ENCODE data around the gene ARMCX6. TPM values are rescaled to one million over a fixed set of nuclear protein-coding genes. Genes with fewer than 3 reads are reported as not detected.
"Not testable (repeated sequence)": the region's sequence is repeated elsewhere in the genome, so short reads cannot be mapped to it uniquely, and the experiment has no call there.

Gene ARMCX6
- polyA plus RNA-seq (ENCODE audit: insufficient read length in 3 of 3), result 10 to 100 TPM; 84.9 to 90.1 (median 88.4) TPM

DNA sequence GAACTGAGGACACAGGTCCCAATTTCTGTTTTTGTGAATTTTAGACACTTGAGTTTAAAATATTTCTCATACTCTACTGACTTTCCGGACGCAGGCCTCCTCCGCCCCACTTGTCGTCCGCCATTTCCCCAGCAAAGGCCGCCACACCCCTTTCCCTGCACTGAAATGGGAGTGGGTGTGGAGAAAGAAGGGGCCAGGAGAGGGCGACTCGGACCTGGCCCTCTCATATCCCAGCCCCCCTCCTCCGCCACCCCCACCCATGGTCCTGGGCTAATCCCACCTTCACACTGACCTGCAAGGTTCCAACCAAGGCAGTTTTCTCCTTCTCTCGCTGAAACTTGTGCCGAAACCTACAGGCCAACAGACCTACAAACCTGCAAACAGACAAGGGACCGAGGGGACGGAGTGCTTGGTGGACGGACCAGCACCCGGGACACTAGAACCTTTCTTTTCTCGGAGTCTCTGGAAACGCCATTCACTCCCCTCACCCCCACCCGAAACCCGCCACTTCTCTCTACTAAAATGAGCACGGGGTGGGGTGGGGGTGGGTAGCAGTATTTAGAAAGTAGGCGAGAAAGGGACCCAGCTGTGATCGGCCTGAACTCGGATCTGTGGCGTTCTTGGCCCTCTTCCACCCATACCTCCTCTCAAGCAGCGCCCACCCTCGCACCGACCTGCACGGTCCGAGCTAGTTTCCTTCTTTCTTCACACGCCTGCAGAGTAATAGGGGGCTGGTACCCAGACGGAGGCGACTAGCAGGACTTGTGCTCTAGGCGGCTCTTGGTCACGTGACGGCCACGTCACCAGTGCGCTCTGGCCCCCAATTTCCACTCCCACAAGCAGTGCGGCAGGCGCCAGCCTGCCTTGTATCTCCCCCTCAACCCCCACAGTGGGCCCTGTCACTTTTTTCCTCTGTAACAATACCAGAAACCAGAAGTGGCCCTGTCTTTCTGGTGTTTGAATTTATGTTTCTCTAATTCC lies at the start of gene ARMCX6:
Gene ARMCX6 (minus strand): TSS at position 790 of the 981 bp plus-strand sequence. CDS start 1,380 bp downstream, outside the sequence.
- peak; percentile 48 to 60 (median 60) for DNase-seq (ENCODE audit: low read depth in 3 of 3, low spot score in 2 of 3)

GRCh38 chrX:101659601-101660063 lies 41.8 kb upstream of the ARMCX6 start, which contains the start of gene ARMCX2:
Gene ARMCX2, minus strand, starts transcription at chrX:101659850. Its CDS starts 2,262 bp downstream, at chrX:101657588.
- DNase-seq (ENCODE audit: low read depth in 3 of 3, low spot score in 2 of 3), result peak in 1 of 3 donors; percentile 25

DNA sequence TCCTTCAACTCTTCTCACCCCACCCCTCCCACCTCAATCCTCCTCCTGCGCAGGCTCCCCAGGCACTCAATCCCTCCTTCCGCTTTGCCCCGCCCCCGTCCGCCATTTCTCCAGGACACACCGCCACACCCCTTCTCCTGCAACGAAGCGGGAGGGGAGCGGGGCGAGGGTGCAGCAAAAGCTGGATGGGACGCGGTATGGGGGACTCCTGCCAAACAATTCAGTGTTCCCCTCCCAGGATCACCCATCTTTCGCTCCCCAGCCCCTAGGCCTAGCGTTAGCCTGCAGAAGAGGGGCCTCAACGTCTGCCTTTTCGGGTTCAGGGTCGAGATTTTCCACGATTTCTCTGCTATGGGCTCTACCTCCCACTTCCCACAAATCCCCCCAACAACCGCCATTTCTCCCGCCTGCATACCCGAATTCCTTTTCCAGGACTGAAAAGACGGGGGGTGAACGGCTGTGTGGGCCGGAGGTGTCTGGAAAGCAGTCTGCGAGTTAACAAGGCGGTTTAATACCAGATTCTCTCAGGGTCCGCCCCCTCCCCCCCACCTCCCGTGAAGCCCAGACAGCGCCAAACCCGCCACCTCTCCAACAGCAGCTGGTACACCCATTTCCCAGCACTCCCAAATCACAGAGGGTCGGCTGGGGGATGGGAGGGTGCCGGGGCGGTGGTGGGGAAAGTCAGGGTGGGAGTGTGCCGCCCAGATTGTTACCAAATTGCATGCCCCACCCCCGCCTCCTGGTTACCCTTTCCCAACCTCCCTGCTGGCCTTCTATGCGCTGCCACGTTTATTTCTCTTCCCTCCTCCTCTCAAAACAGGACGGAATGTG lies 41.1 kb upstream of the ARMCX6 start:
- peak in 1 of 3 donors; percentile 34 for DNase-seq (ENCODE audit: low read depth in 3 of 3, low spot score in 2 of 3)

DNA sequence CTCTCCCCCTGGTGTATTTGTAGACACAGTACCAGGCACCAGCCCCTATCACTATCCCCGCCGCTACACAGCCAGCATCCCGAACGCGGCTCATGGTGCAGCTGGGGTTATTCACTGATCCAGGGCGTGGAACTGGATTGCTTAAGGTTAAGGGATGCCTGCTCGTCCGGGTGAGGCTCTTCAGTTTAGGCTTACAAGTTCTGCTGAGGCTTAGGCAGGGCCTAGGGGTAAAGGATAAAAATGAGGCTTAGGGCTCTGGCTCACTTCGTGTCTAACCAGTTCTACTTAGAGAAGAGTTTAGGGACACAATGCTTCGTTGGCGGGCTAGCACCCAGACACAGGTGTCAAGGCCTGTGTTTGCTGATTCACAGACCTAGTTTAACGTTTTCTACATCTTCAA lies 39.7 kb upstream of the ARMCX6 start:
- DNase-seq (ENCODE audit: low read depth in 3 of 3, low spot score in 2 of 3), result no peak

- DNase-seq (ENCODE audit: low read depth in 3 of 3, low spot score in 2 of 3), result no peak
Measured at GRCh38 chrX:101656817-101657216, 39.0 kb upstream of the ARMCX6 start.

DNA sequence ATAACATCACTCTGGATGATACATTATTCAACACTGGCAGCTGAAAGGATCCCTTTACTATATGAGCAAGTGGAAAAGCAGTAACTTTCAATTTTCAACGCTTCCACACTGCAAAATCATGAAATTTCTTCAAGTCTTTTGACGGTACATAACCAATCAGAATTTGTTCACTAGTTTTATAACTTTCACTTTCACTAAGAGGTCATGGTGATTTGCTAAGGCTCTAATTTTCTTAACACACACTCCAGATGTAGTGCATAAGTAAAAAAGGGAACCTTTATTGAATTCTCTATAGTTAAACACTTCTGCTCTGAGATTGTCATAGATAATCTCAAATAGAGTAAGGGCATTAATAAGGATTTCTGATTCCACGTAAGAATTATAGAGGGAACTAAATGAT lies 37.7 kb upstream of the ARMCX6 start:
- DNase-seq (ENCODE audit: low read depth in 3 of 3, low spot score in 2 of 3), result no peak

GRCh38 chrX:101647716-101648115 lies 29.9 kb upstream of the ARMCX6 start:
- not testable (repeated sequence) for DNase-seq (ENCODE audit: low read depth in 3 of 3, low spot score in 2 of 3)

- DNase-seq (ENCODE audit: low read depth in 3 of 3, low spot score in 2 of 3), result no peak
Measured at GRCh38 chrX:101642093-101642492, 24.3 kb upstream of the ARMCX6 start.

- DNase-seq (ENCODE audit: low read depth in 3 of 3, low spot score in 2 of 3), result no peak
Measured at GRCh38 chrX:101639583-101639982, 21.8 kb upstream of the ARMCX6 start.

- DNase-seq (ENCODE audit: low read depth in 3 of 3, low spot score in 2 of 3), result peak in 2 of 3 donors; percentile 15 to 24
Measured at GRCh38 chrX:101619364-101619763, 1.6 kb upstream of the ARMCX6 start.

GRCh38 chrX:101605728-101606127 lies 12.1 kb downstream of the ARMCX6 start:
- no peak for DNase-seq (ENCODE audit: low read depth in 3 of 3, low spot score in 2 of 3)

- DNase-seq (ENCODE audit: low read depth in 3 of 3, low spot score in 2 of 3), result no peak
Measured at GRCh38 chrX:101605146-101605545, 12.7 kb downstream of the ARMCX6 start.

- no peak for DNase-seq (ENCODE audit: low read depth in 3 of 3, low spot score in 2 of 3)
Measured at GRCh38 chrX:101602077-101602476, 15.7 kb downstream of the ARMCX6 start.

DNA sequence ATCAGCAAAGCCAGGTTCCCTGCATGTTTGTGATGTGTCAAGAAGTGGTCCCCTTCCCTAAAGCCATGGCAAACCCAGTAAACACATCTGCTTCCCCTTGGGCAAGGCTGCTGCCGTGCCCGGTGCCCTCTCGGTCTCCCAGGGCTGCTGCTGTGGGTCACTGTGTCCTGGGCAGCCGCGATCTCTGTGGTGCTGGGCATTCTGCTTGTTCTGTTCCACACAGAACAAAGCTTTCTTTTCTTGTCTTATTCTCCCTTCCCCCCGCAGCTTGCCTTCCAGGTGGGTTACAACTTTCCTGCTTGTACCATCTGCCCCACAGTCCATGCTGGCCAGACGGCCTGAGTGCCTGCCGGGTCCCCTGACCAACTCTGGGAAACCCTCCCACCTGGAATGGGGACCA lies 18.2 kb downstream of the ARMCX6 start:
- not testable (repeated sequence) for DNase-seq (ENCODE audit: low read depth in 3 of 3, low spot score in 2 of 3)

DNA sequence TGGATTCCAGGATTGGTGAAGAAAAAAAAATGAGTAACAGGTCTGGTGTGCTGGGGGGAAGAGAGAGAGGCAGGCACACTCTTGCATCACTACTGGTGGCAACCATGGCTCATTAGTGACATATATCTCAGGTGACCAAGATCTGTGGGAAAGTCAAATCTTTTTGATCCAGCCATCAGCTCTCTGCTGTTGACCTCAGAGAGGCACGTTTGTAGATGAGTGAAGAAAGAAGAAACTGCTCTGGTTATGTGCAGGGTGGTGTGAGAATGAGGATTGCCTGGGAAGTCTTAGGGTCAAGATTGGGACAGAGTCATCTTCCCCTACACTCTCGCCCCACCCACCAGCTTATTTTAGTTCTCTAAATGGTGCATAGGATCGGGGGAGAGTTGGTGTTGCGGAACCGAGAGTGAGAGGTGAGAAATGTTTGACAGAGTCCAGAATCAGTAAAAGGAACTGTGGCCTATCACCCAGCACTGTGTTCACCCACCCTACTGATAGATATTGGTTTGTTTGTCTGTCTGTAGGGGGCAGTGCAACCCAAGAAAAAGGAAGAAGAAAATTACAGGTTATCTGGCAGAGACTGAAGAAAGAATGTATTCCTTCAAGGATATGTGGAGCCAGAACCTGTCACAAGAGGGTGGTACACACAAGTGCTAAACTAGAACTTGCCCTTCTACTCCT lies 21.9 kb downstream of the ARMCX6 start:
- DNase-seq (ENCODE audit: low read depth in 3 of 3, low spot score in 2 of 3), result peak; percentile 31 to 45 (median 39)

Other genes starting within 250 kb of the ARMCX6 start
- gene BTK, start 231.8 kb downstream of the ARMCX6 start, polyA plus RNA-seq (ENCODE audit: insufficient read length in 3 of 3), result 1 to 10 TPM; 1.5 to 2.4 (median 1.7) TPM
- gene RPL36A, start 227.0 kb downstream of the ARMCX6 start, polyA plus RNA-seq (ENCODE audit: insufficient read length in 3 of 3), result 1,000 to 10,000 TPM; 1,474 to 1,562 (median 1,481) TPM
- 10 to 100 TPM; 31.5 to 37.3 (median 32.8) TPM for gene GLA, start 210.1 kb downstream of the ARMCX6 start, polyA plus RNA-seq (ENCODE audit: insufficient read length in 3 of 3)
- 100 to 1,000 TPM; 157 to 169 (median 168) TPM for gene HNRNPH2, start 209.8 kb downstream of the ARMCX6 start, polyA plus RNA-seq (ENCODE audit: insufficient read length in 3 of 3)
- gene ARMCX4, start 132.5 kb downstream of the ARMCX6 start, polyA plus RNA-seq (ENCODE audit: insufficient read length in 3 of 3), result 10 to 100 TPM; 17.3 to 21.8 (median 17.8) TPM
- gene ARMCX1, start 67.5 kb downstream of the ARMCX6 start, polyA plus RNA-seq (ENCODE audit: insufficient read length in 3 of 3), result 10 to 100 TPM; 47.7 to 51.4 (median 50.5) TPM
- gene ARMCX3, start 5.2 kb upstream of the ARMCX6 start, polyA plus RNA-seq (ENCODE audit: insufficient read length in 3 of 3), result 100 to 1,000 TPM; 116 to 124 (median 118) TPM
- gene ARMCX2, start 41.9 kb upstream of the ARMCX6 start, polyA plus RNA-seq (ENCODE audit: insufficient read length in 3 of 3), result 100 to 1,000 TPM in 1 of 3 donors, 10 to 100 TPM in 2; 94.4 to 107 (median 96.9) TPM